GM19324 (cell line): ENCODE measurements around the gene CX3CR1.
"Not testable (repeated sequence)": the region's sequence is repeated elsewhere in the genome, so short reads cannot be mapped to it uniquely, and the experiment has no call there.

ENCODE experiments used
- ATAC-seq: cut with Tn5 transposase; IDR thresholded peaks from one replicate; pipeline ENCODE4 v1.9.1; 2021; ENCODE audit warnings: mild to moderate bottlenecking, moderate library complexity; ENCODE audit not compliant: unreplicated experiment, low FRiP score

Gene CX3CR1

DNA sequence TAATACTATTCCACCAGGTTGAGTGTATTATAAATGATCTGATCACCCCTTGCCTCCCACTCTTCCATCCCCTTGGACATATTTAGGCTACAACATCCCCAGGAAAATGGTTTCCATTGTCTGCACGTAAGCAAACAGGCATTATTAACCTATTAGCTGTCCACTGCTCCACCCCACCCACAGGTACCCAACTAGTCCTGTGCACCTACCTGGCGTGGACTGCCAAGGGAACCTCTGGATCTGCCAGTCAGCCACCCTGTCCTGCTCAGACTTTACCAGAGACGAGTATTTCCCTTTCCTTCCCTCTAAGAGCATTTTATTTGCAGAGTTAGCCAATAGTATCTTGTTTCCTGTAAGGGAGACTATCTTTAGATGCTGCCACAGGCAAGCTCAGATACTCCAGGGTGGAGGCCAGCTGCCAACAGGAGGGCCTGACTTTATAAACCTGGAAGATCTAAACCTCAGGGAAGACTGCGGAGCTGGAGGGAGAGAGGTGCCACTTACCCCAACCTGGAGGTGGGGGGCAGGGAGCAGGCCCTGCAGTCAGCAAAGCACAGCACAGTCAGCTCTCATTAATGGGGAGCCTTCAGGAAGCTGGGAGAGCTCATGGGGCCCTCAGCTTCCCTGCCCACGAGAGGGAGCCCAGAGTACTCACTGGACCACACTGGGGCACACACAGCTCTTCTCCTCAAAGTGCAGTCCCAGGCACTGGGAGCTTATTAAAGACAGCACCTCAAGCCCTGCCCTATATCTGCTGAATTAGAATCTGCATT, at the start of gene CX3CR1:
CX3CR1 (minus strand) TSS at position 292 of the 773 bp plus-strand sequence. CDS start 13,527 bp downstream, outside the sequence.
- no peak for ATAC-seq

DNA sequence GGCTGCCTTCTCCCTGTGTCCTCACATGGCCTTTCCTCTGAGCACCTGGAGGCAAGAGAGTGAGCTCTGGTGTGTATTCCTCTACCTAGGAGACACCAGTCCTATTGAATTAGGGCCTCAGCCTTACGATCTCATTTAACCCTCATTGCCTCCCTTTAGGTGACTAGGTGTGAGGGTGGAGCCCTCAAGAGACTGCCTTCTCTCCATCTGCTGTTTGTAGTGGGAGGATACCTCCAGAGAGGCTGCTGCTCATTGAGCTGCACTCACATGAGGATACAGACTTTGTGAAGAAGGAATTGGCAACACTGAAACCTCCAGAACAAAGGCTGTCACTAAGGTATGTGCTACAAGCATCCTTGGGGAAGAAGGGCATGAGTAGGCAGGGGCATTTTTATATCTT, 49.7 kb upstream of the CX3CR1 start, which contains the start of gene CCR8:
CCR8 (plus strand) TSS at position 217 of the 400 bp plus-strand sequence. CDS start 2,623 bp downstream, outside the sequence.
- ATAC-seq, result no peak

- no peak for ATAC-seq
Observed at GRCh38 chr3:39327746-39328349, 48.0 kb upstream of the CX3CR1 start.

DNA sequence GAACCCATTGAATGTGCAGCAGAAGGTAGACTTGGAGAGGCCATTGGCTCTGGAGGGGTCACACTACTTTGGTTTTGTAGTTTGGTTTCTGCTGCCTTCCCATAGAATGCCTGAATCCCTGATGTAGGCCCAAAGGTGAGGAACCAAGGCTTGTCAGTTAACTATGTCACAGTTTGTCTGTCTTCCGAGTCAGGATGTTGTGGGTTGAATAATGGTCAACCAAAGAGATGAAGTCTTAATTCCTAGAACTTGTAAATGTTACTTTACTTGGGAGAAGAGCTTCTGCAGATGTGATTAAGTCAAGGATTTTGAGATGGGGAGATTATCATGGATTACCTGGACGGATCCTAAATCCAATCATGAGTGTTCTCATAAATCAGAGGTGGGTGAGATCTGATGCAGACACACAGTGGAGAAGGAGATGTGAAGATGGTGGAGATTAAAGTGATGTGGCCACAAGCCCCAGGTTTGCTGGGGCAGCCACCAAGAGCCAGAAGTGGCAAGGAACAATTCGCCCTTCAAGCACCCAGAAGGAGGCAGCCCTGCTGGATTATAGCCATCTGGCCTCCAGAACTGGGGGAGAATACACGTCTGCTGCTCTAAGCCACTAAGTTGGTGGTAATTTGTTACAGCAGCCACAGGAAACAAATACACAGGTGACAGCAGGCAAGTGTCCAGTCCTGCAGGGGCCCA, 47.4 kb upstream of the CX3CR1 start:
- ATAC-seq, result no peak

- no peak for ATAC-seq
Observed at GRCh38 chr3:39325236-39325635, 45.4 kb upstream of the CX3CR1 start.

DNA sequence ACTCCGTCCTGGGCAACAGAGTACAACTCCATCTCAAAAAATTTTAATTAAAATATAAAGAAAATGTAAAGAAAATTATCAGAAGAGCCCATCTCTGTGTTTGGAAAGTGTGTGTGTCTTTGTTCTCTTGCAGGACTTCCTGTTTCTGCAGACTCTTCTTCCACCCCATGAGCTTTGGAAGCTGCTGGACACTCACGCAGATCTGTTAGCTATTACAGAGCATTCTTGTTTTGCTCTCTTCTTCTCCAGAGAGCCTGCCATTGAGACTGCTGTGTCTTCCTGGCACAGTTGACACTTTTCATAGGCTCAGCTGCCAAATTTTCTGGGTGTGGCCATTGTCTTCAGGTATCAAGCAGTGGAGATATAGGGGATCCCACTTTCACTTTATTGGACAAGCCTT, 43.7 kb upstream of the CX3CR1 start:
- no peak for ATAC-seq

- no peak for ATAC-seq
Observed at GRCh38 chr3:39322936-39323335, 43.1 kb upstream of the CX3CR1 start.

DNA sequence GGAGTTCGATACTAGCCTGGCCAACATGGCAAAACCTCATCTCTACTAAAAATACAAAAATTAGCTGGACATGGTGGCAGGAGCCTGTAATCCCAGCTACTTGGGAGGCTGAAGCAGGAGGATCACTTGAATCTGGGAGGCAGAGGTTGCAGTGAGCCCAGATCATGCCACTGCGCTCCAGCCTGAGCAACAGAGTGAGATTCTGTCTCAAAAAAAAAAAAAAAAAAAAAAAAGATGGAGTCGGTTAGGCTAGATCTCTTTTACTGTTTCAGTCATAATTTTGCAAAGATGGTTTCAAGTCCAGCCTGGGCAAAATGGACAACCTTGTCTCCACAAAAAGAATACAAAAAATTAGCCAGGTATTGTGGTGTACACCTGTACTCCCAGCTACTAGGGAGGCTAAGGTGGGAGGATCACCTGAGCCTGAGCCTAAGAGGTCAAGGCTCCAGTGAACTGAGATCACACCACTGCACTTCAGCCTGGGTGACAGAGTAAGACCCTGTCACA, 42.4 kb upstream of the CX3CR1 start:
- ATAC-seq, result not testable (repeated sequence)

DNA sequence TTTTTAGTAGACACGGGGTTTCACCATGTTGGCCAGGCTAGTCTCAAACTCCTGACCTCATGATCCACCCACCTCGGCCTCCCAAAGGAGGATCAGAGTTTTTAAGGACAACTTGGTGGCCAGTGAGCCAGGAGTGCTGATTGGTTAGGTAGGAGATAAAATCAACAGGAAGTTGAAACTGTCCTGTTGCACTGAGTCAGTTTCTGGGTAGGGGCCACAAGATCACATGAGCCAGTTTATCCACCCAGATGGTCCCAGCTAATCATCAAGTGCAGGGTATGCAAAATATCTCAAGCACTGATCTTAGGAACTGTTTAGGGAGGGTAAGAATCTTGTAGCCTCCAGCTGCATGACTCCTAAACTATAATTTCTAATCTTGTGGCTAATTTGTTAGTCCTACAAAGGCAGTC, 41.7 kb upstream of the CX3CR1 start:
- not testable (repeated sequence) for ATAC-seq

DNA sequence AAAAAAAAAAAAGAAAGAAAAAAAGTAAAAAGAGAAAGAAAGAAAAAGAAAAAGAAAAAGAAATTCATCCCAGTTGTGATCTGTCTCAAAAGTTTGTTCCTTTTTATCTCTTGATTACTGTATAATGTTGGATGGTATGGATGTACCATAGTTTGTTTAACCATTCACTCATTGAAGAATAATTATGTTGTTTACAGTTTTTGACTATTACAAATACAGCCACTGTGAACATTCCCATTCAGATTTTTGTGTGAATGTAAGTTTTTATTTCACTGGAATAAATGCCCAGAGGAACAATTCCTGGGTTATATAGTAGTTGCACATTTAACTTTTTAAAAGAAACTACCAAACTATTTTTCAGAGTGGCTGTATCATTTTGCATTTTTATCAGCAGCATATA, 39.4 kb upstream of the CX3CR1 start:
- ATAC-seq, result no peak

DNA sequence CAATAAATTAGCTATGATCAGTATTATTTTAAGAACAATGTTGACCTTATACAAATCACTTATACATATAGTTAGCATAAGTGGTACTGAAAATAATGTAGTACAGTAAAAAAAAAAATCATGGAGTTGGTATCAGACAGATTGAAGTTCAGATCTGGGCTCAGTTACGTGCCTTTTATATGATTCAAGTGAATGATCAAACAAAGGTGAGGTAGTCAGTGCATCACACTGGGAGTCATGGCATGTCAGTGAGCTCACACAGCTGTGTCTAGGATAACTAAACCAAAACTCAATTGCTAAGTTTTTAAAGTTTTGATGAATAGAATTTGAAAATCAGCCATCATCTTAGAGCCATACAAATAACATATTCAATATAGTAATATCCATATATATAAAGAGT, 38.5 kb upstream of the CX3CR1 start:
- no peak for ATAC-seq

DNA sequence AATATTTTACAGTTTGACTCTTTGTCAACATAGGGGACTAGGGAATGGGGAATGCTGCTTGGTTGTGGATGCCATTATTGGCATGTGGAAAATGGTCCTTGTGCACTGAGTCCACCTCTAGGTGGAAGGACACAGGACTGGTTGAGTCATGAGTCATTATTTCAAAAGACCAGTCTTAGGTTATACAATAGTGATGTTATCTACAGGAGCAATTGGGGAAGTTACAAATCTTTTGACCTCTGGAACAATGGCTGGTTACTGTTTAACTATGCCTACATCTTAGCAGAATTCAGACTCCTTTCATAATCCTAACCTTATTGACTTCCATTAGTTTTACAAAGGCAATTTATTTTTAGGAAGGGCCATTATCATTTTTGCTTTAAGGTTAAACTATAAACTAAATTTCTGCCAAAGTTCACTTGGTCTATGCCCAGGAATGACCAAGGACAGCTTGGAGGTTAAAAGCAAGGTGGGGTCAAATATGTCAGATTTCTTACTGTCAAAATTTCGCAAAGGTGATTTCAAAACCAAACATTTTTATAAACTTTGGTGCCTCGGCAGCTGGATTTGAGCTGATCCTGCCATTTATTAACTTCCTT, 37.8 kb upstream of the CX3CR1 start:
- no peak for ATAC-seq

- no peak for ATAC-seq
Observed at GRCh38 chr3:39315420-39315819, 35.6 kb upstream of the CX3CR1 start.

DNA sequence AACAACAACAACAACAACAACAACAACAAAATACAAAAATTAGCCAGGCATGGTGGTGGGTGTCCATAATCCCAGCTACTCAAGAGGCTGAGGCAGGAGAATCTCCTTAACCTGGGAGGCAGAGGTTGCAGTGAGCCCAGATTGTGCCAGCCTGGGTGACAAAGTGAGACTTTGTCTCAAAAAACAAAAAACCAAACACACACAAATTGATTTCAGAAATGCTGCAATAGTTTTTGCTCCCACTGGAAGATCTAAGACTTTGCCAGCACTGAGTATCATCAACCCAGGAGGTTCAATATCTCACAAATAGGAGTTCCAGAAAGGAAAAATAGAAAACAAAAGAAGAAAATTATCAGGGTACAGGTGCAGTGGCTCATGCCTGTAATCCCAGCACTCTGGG, 33.5 kb upstream of the CX3CR1 start:
- no peak for ATAC-seq

GRCh38 chr3:39302178-39302577, 22.3 kb upstream of the CX3CR1 start:
- no peak for ATAC-seq

GRCh38 chr3:39299279-39299678, 19.4 kb upstream of the CX3CR1 start:
- no peak for ATAC-seq

- no peak for ATAC-seq
Observed at GRCh38 chr3:39296197-39297077, 16.6 kb upstream of the CX3CR1 start.

- ATAC-seq, result peak; percentile 47
Observed at GRCh38 chr3:39295184-39295775, 15.4 kb upstream of the CX3CR1 start.

DNA sequence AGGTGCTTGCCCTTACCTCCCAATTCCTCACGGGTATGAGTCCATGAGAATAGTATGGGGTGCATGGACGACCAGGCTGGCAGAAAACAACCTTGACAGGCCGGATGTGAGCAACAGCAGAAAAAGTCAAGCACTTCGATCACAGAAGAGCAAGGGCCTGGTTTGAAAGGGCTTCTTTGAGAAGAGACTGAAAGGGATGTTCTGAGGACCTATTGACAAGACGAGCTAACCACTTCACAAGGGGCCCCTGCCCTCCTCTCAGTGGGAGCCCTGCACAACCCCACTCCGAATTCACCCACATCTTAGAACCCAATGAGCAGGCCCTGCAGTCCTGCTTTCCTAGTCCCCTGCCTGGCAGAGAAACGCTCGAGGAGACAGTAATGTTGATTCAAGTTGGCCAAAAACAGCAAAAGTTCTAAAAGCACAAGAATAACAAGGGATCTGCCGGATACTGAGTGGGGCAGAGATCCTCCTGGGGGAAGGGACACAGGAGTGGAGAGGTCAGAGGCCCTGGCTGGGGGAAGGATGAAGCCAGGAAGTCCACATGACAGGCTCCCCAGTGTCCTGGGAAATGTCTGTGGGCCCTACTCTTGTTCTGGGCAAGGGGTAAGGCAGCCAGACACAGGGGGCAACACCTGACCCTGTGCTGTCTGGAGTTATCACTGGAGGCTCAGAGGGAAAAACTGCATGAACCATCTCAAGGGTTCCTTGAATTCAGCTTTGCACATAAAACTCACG, 14.8 kb upstream of the CX3CR1 start:
- no peak for ATAC-seq
